OCI-LY1 (cell line): Measurements from ENCODE around the gene MAPK8.

Experiments
- EZH2 ChIP-seq: fragments of 200-600 bp; sonication (generic), shearing (Covaris generic); IDR thresholded peaks from 2 replicates; pipeline ENCODE4 v1.8.0; 2017; ENCODE audit warnings: borderline replicate concordance, mixed run types, mild to moderate bottlenecking, antibody characterized with exemption, low read length, moderate library complexity, mixed read lengths
- TF ChIP-seq, protein P1 (sequence below): fragments of 200-600 bp; sonication (generic), shearing (Covaris generic); IDR thresholded peaks from 2 replicates; pipeline ENCODE4 v1.5.1; 2017; ENCODE audit warnings: mild to moderate bottlenecking, antibody characterized with exemption, low read length, moderate library complexity, mixed read lengths

DNA sequence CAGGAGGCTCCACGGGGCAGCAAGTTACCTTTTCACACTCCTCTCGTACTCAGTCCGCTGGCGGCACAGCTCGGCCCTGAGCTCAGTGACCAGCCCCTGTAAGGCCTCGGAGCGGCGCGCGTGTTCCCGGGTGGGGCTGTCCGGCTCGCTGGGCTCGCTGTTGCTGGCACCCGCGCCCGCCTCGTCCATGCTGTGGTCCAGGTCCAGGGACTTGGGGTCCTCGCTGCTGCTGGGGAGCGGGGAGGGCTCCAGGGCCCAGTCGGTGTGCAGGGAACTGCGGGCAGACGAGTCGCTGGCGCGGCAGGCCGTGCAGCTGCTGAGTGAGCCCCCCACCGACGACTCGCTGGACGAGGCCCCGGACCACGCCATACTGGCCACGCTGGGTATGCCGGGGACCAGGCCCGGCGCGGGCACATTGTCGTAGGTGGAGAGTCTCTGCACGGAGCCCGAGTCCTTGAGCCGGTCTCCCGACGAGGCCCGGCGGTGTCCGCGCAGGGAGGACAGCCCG lies 143.8 kb downstream of the MAPK8 start:
- no peak for TF ChIP-seq EZH2
- TF ChIP-seq, protein P1, sequence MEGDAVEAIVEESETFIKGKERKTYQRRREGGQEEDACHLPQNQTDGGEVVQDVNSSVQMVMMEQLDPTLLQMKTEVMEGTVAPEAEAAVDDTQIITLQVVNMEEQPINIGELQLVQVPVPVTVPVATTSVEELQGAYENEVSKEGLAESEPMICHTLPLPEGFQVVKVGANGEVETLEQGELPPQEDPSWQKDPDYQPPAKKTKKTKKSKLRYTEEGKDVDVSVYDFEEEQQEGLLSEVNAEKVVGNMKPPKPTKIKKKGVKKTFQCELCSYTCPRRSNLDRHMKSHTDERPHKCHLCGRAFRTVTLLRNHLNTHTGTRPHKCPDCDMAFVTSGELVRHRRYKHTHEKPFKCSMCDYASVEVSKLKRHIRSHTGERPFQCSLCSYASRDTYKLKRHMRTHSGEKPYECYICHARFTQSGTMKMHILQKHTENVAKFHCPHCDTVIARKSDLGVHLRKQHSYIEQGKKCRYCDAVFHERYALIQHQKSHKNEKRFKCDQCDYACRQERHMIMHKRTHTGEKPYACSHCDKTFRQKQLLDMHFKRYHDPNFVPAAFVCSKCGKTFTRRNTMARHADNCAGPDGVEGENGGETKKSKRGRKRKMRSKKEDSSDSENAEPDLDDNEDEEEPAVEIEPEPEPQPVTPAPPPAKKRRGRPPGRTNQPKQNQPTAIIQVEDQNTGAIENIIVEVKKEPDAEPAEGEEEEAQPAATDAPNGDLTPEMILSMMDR: no peak
